Natural killer cell (primary cell): ENCODE results near the gene SNX20. TPM values are rescaled to one million over a fixed set of nuclear protein-coding genes. Genes with fewer than 3 reads are reported as not detected.

Source experiments
- ATAC-seq, 3 donors: fragments of 150-1000 bp in 2 of 3; fragments of 200-7000 bp in 1 of 3; cut with Tn5 transposase; 1 replicate in 1 of 3; 2 replicates in 2 of 3; pipeline ENCODE4 v1.10.0; 2021; ENCODE audit warnings: mild to moderate bottlenecking in 2 of 3, moderate library complexity in 2 of 3
- DNase-seq, 2 donors: peaks; one replicate each; pipeline versions ENCODE4 v3.0.0 to v3.0.0-alpha.2; 2013 to 2021; ENCODE audit warnings: mixed read lengths in 1 of 2
- H3K27ac ChIP-seq: one replicate; pipeline ENCODE4 v1.5.1; 2013; ENCODE audit warnings: mild to moderate bottlenecking, low read length
- H3K27me3 ChIP-seq: one replicate; pipeline ENCODE4 v1.6.1; 2013; ENCODE audit warnings: low read length; ENCODE audit not compliant: control insufficient read depth, insufficient read depth
- H3K36me3 ChIP-seq: one replicate; pipeline ENCODE4 v1.6.1; 2013; ENCODE audit warnings: low read length; ENCODE audit not compliant: control insufficient read depth, insufficient read depth
- H3K4me1 ChIP-seq: one replicate; pipeline ENCODE4 v1.6.1; 2013; ENCODE audit warnings: low read length; ENCODE audit not compliant: control insufficient read depth, insufficient read depth
- H3K4me3 ChIP-seq: one replicate; pipeline ENCODE4 v1.5.1; 2013; ENCODE audit warnings: low read length
- H3K9me3 ChIP-seq: one replicate; pipeline ENCODE4 v1.6.1; 2013; ENCODE audit warnings: low read length; ENCODE audit not compliant: control insufficient read depth, insufficient read depth
- H3K27ac Mint-ChIP-seq, 2 donors: one replicate each; pipeline ENCODE4 v1.8.0; 2022; ENCODE audit warnings: mild to moderate bottlenecking in 2 of 2, mixed read lengths in 2 of 2, moderate library complexity in 1 of 2
- H3K27me3 Mint-ChIP-seq, 2 donors: one replicate each; pipeline ENCODE4 v1.8.0; 2022; ENCODE audit warnings: low read depth in 2 of 2, mixed read lengths in 2 of 2
- H3K36me3 Mint-ChIP-seq: one replicate; pipeline ENCODE4 v1.8.0; 2022; ENCODE audit warnings: mixed read lengths
- H3K4me1 Mint-ChIP-seq, 2 donors: one replicate each; pipeline ENCODE4 v1.8.0; 2022; ENCODE audit warnings: mixed read lengths in 2 of 2
- H3K4me3 Mint-ChIP-seq: one replicate; pipeline ENCODE4 v1.8.0; 2022; ENCODE audit warnings: mild to moderate bottlenecking, moderate library complexity, mixed read lengths
- H3K9me3 Mint-ChIP-seq, 2 donors: one replicate each; pipeline ENCODE4 v1.8.0; 2022; ENCODE audit warnings: mixed read lengths in 2 of 2
- WGBS: methylation state at CpG from one replicate; pipeline ENCODE4 v1.1.7; 2013; ENCODE audit warnings: missing lambda C conversion rate; ENCODE audit not compliant: insufficient coverage; 5-methylcytosine and 5-hydroxymethylcytosine counted together
- intact Hi-C: fragments of 100-400 bp; cut with micrococcal nuclease; formaldehyde crosslinking; loops from one replicate; pipeline ENCODE4 v1.14.2; 2022
- total RNA-seq, 4 donors: library from RNA; stranded (reverse); fragments of 120-200 nt in 1 of 4; gene quantifications; one replicate each; pipeline versions ENCODE4 v1.2.3 to v1.2.4, GENCODE V29; 2013 to 2022
- TF ChIP-seq, protein P1 (sequence below): fragments of 200-600 bp; IDR thresholded peaks from one replicate; pipeline ENCODE4 v1.8.0; 2022; ENCODE audit warnings: antibody characterized with exemption

The SNX20 gene
- total RNA-seq, 3 donors from 2014 or later (not counting 1 experiment from before 2014, with no cell fraction given) = 33.0 to 53.9 (median 51.7) TPM

DNA sequence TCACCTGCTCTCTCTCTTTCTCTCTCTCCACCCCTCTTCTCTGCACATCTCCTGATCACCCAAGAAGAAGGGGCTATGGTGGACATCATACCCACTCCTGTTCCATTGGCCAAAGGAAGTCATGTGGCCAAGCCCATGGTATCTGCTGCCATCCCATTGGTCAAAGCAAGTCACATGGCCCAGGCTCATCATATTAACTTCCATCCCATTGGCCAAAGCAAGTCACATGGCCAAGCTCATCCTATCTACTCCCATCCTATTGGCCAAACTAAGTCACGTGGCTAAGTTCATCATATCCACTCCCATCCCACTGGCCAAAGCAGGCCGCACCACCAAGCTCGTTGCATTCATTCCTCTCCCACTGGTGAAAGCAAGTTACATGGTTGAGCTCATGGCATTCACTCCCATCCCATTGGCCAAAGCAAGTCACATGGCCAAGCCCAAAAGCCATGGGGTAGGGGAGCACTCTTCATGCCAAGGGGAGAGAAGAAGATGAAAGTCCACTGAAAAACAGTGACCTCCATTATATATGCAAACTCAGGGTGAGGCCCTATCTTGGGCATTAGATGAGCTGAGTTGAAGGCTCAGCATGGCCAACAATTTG lies 29.2 kb downstream of the SNX20 start:
- no peaks in the 10 kb centered on the region for H3K36me3 ChIP-seq
- no peaks in the 10 kb centered on the region for H3K27me3 ChIP-seq
- Mint-ChIP-seq H3K4me1 (no peaks in the 10 kb centered on the region), H3K27ac (no peak overlapping the region), H3K9me3 (peaks cover 0 to 2% of the 10 kb centered on the region in 2 donors), H3K4me3 (no peak overlapping the region), H3K36me3 (no peaks in the 10 kb centered on the region), H3K27me3 (no peaks in the 10 kb centered on the region)
- no peak for ATAC-seq
- H3K9me3 ChIP-seq = no peaks in the 10 kb centered on the region
- TF ChIP-seq, protein P1, sequence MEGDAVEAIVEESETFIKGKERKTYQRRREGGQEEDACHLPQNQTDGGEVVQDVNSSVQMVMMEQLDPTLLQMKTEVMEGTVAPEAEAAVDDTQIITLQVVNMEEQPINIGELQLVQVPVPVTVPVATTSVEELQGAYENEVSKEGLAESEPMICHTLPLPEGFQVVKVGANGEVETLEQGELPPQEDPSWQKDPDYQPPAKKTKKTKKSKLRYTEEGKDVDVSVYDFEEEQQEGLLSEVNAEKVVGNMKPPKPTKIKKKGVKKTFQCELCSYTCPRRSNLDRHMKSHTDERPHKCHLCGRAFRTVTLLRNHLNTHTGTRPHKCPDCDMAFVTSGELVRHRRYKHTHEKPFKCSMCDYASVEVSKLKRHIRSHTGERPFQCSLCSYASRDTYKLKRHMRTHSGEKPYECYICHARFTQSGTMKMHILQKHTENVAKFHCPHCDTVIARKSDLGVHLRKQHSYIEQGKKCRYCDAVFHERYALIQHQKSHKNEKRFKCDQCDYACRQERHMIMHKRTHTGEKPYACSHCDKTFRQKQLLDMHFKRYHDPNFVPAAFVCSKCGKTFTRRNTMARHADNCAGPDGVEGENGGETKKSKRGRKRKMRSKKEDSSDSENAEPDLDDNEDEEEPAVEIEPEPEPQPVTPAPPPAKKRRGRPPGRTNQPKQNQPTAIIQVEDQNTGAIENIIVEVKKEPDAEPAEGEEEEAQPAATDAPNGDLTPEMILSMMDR = no peak
- H3K4me3 ChIP-seq = no peak overlapping the region
- DNase-seq = no peak
- WGBS = 96% methylated on average over 3 of the region's 3 CpGs
- intact Hi-C loops = no loop called here
- H3K27ac ChIP-seq = no peak overlapping the region
- no peaks in the 10 kb centered on the region for H3K4me1 ChIP-seq

- Histone ChIP-seq H3K36me3 (no peaks in the 10 kb centered on the region), H3K27me3 (no peaks in the 10 kb centered on the region), H3K4me1 (no peaks in the 10 kb centered on the region), H3K27ac (no peak overlapping the region), H3K4me3 (no peak overlapping the region), H3K9me3 (no peaks in the 10 kb centered on the region)
- H3K27ac Mint-ChIP-seq = no peak overlapping the region
- ATAC-seq (no peak), DNase-seq (no peak)
- H3K36me3 Mint-ChIP-seq = no peaks in the 10 kb centered on the region
- H3K9me3 Mint-ChIP-seq = no peaks in the 10 kb centered on the region
- TF ChIP-seq, protein P1 = no peak
- H3K4me1 Mint-ChIP-seq = peaks cover 0 to 10% of the 10 kb centered on the region in 2 donors
- no peak overlapping the region for H3K4me3 Mint-ChIP-seq
- intact Hi-C loops = no loop called here
- peaks cover 8 to 9% of the 10 kb centered on the region in 2 donors for H3K27me3 Mint-ChIP-seq
- WGBS = 88% methylated on average over 8 of the region's 8 CpGs
Measured at GRCh38 chr16:50646345-50646744, 34.8 kb downstream of the SNX20 start.

- Mint-ChIP-seq H3K27me3 (peaks cover 8 to 9% of the 10 kb centered on the region in 2 donors), H3K27ac (peak overlapping the region in 1 of 2 donors; percentile 11), H3K36me3 (no peaks in the 10 kb centered on the region), H3K9me3 (no peaks in the 10 kb centered on the region), H3K4me1 (peaks cover 0 to 10% of the 10 kb centered on the region in 2 donors), H3K4me3 (no peak overlapping the region)
- TF ChIP-seq, protein P1 = no peak
- WGBS = 84% methylated on average over 20 of the region's 20 CpGs
- DNase-seq = no peak
- Histone ChIP-seq H3K27ac (no peak overlapping the region), H3K4me1 (no peaks in the 10 kb centered on the region), H3K36me3 (no peaks in the 10 kb centered on the region), H3K9me3 (no peaks in the 10 kb centered on the region), H3K4me3 (no peak overlapping the region), H3K27me3 (no peaks in the 10 kb centered on the region)
- intact Hi-C loops = no loop called here
- no peak for ATAC-seq
Measured at GRCh38 chr16:50645563-50646220, 35.4 kb downstream of the SNX20 start.
